Fibroblast of mammary gland (primary cell): ENCODE measurements around the gene IL19.

Source experiments
- DNase-seq: peaks from one replicate; pipeline ENCODE4 v3.0.0-alpha.2; 2010; ENCODE audit warnings: low read depth
- H3K4me3 ChIP-seq: 2 replicates; pipeline ENCODE4 v1.5.1; 2011; ENCODE audit warnings: low read depth, mild to moderate bottlenecking, low read length, moderate library complexity; ENCODE audit not compliant: control insufficient read depth
- CTCF ChIP-seq: conservative IDR thresholded peaks from 2 replicates; pipeline ENCODE4 v1.5.1; 2011; ENCODE audit warnings: low read depth, low read length, inconsistent platforms; ENCODE audit not compliant: control insufficient read depth, insufficient read depth

Gene IL19

GRCh38 chr1:206803221-206803730 lies 32.7 kb downstream of the IL19 start:
- no peak for TF ChIP-seq CTCF
- no peak for DNase-seq
- no peak overlapping the region for H3K4me3 ChIP-seq

GRCh38 chr1:206804156-206804737 lies 33.7 kb downstream of the IL19 start:
- no peak for DNase-seq
- no peak overlapping the region for H3K4me3 ChIP-seq
- no peak for TF ChIP-seq CTCF

- no peak overlapping the region for H3K4me3 ChIP-seq
- DNase-seq: no peak
- no peak for TF ChIP-seq CTCF
Measured at GRCh38 chr1:206805357-206805756, 34.8 kb downstream of the IL19 start.

- peak; percentile 55 for DNase-seq
- peak; percentile 48 for TF ChIP-seq CTCF
Measured at GRCh38 chr1:206808615-206809014, 38.0 kb downstream of the IL19 start.

GRCh38 chr1:206809504-206810084 lies 39.0 kb downstream of the IL19 start:
- TF ChIP-seq CTCF: peak; percentile 63
- H3K4me3 ChIP-seq: no peak overlapping the region
- peak; percentile 56 for DNase-seq

More at GRCh38 chr1:206808615-206809014, 38.0 kb downstream of the IL19 start:
- no peak overlapping the region for H3K4me3 ChIP-seq

- no peak for DNase-seq
- no peak for TF ChIP-seq CTCF
- no peak overlapping the region for H3K4me3 ChIP-seq
Measured at GRCh38 chr1:206812471-206812870, 41.9 kb downstream of the IL19 start.
